SU-DHL-6 (cell line): Measurements from ENCODE around the gene CHD6.

Experiments used
- H2AFZ ChIP-seq: fragments of 200-600 bp; sonication (generic); 2 replicates; pipeline ENCODE4 v1.6.1; 2014; ENCODE audit warnings: low read depth, mild to moderate bottlenecking, moderate library complexity, mixed read lengths, antibody characterized with exemption, low read length; ENCODE audit not compliant: severe bottlenecking
- H3F3A ChIP-seq: fragments of 200-600 bp; shearing (Covaris generic); 2 replicates; pipeline ENCODE4 v1.6.0; 2016; ENCODE audit warnings: antibody characterized with exemption, mild to moderate bottlenecking; ENCODE audit not compliant: insufficient read depth
- H3K27ac ChIP-seq: fragments of 200-600 bp; sonication (generic); 2 replicates; pipeline ENCODE4 v1.5.1; 2016; ENCODE audit warnings: low read depth, mild to moderate bottlenecking, low read length, moderate library complexity, mixed read lengths
- H3K27me3 ChIP-seq: fragments of 200-600 bp; sonication (generic), shearing (Covaris generic); 2 replicates; pipeline ENCODE4 v1.6.0; 2014; ENCODE audit warnings: mild to moderate bottlenecking, low read length
- H3K36me3 ChIP-seq: fragments of 200-600 bp; sonication (generic); 2 replicates; pipeline ENCODE4 v1.6.1; 2014; ENCODE audit warnings: mild to moderate bottlenecking, low read length, mixed read lengths
- H3K4me2 ChIP-seq: fragments of 300-600, 200-600 bp; shearing (Covaris generic), sonication (generic); 2 replicates; pipeline ENCODE4 v1.6.0; 2014; ENCODE audit warnings: low read length, low read depth, mild to moderate bottlenecking; ENCODE audit not compliant: poor library complexity, severe bottlenecking
- H3K4me3 ChIP-seq: fragments of 200-600 bp; sonication (generic); 2 replicates; pipeline ENCODE4 v1.5.1; 2014; ENCODE audit warnings: antibody characterized with exemption, low read length, mild to moderate bottlenecking, mixed read lengths; ENCODE audit not compliant: insufficient read depth, poor library complexity, severe bottlenecking
- H3K79me2 ChIP-seq: fragments of 200-600 bp; sonication (generic); 2 replicates; pipeline ENCODE4 v1.6.1; 2014; ENCODE audit warnings: mild to moderate bottlenecking, low read length, moderate library complexity; ENCODE audit not compliant: insufficient read depth
- H3K9ac ChIP-seq: fragments of 200-600 bp; sonication (generic); 2 replicates; pipeline ENCODE4 v1.7.0; 2014; ENCODE audit warnings: mild to moderate bottlenecking, low read length
- H3K9me2 ChIP-seq: fragments of 200-600 bp; sonication (generic); replicated peaks from 2 replicates; pipeline ENCODE4 v1.6.1; 2014; ENCODE audit warnings: low read length; ENCODE audit not compliant: insufficient read depth
- H3K9me3 ChIP-seq: fragments of 200-600 bp; sonication (generic); 2 replicates; pipeline ENCODE4 v1.6.1; 2014; ENCODE audit warnings: low read length, mixed read lengths; ENCODE audit not compliant: insufficient read depth
- H4K20me1 ChIP-seq: fragments of 200-600 bp; sonication (generic); 2 replicates; pipeline ENCODE4 v1.6.1; 2014; ENCODE audit warnings: low read depth, mild to moderate bottlenecking, antibody characterized with exemption, low read length, moderate library complexity, mixed read lengths
- EZH2phosphoT487 ChIP-seq: fragments of 200-600 bp; sonication (generic), shearing (Covaris generic); conservative IDR thresholded peaks from 2 replicates; pipeline ENCODE4 v1.6.1; 2018; ENCODE audit warnings: mild to moderate bottlenecking, antibody characterized with exemption, low read length, moderate library complexity, mixed read lengths
- TF ChIP-seq, protein P1 (sequence below): fragments of 200-600 bp; sonication (generic); IDR thresholded peaks from one replicate; pipeline ENCODE4 v1.5.1; 2017; ENCODE audit warnings: antibody characterized with exemption, mild to moderate bottlenecking, low read length, moderate library complexity; ENCODE audit not compliant: insufficient read depth, poor library complexity, severe bottlenecking

Gene CHD6

DNA sequence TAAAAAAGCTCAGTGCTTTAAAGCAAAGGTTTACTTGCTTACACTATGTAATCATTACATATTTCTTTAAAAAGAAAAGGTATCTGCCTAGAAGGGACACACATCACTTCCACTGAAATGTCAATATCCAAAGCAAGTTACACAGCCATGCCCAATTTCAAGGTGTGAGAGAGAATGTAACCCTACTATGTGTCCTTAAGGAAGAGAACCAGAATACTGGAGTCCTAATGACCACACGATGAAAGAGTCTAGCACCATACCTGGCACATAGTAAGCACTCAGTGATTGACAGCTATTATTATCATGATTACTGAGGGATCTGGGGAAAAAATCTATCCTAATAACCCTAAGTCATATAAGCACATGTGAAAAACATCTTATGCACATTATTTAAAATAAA, 10.4 kb downstream of the CHD6 start:
- Histone ChIP-seq H3K4me2 (no peak overlapping the region), H3K4me3 (no peak overlapping the region), H3F3A (no peaks in the 10 kb centered on the region), H3K9me2 (no peaks in the 10 kb centered on the region), H3K9me3 (no peaks in the 10 kb centered on the region), H3K36me3 (no peaks in the 10 kb centered on the region), H2AFZ (no peak overlapping the region), H3K27ac (no peak overlapping the region), H3K27me3 (no peaks in the 10 kb centered on the region), H3K79me2 (peaks cover 62% of the 10 kb centered on the region), H3K9ac (no peak overlapping the region), H4K20me1 (peaks cover 34% of the 10 kb centered on the region)
- no peak for TF ChIP-seq EZH2phosphoT487
- TF ChIP-seq, protein P1, sequence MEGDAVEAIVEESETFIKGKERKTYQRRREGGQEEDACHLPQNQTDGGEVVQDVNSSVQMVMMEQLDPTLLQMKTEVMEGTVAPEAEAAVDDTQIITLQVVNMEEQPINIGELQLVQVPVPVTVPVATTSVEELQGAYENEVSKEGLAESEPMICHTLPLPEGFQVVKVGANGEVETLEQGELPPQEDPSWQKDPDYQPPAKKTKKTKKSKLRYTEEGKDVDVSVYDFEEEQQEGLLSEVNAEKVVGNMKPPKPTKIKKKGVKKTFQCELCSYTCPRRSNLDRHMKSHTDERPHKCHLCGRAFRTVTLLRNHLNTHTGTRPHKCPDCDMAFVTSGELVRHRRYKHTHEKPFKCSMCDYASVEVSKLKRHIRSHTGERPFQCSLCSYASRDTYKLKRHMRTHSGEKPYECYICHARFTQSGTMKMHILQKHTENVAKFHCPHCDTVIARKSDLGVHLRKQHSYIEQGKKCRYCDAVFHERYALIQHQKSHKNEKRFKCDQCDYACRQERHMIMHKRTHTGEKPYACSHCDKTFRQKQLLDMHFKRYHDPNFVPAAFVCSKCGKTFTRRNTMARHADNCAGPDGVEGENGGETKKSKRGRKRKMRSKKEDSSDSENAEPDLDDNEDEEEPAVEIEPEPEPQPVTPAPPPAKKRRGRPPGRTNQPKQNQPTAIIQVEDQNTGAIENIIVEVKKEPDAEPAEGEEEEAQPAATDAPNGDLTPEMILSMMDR, result no peak

DNA sequence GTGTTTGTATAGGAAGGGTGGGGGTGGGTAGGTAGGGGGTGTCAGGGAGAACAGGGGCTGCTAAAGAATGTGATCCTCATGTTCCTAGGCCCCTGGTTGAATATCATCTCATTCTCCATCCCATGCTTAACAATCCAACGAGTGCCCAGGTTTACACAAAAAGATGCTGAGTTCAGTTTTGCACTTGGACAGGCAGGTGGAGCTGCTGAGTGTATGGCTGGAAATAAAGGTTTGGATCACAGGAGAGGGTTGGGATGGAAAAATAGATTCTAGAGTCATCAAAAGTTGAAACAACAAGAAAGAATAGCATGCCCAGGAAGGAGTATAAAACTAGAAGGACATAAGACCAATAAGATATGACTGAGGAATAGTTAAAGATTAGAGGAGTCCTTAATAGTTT, 14.2 kb downstream of the CHD6 start:
- Histone ChIP-seq H3K9me3 (peaks cover 22% of the 10 kb centered on the region; the same call in 1 of the 2 replicates), H3K27me3 (no peaks in the 10 kb centered on the region), H3F3A (no peaks in the 10 kb centered on the region), H3K9ac (no peak overlapping the region), H3K79me2 (peaks cover 77% of the 10 kb centered on the region), H3K9me2 (no peaks in the 10 kb centered on the region), H4K20me1 (peaks cover 19% of the 10 kb centered on the region), H3K27ac (no peak overlapping the region), H2AFZ (no peak overlapping the region), H3K4me3 (no peak overlapping the region), H3K4me2 (no peak overlapping the region), H3K36me3 (no peaks in the 10 kb centered on the region)
- no peak for TF ChIP-seq EZH2phosphoT487
- TF ChIP-seq, protein P1, result no peak

DNA sequence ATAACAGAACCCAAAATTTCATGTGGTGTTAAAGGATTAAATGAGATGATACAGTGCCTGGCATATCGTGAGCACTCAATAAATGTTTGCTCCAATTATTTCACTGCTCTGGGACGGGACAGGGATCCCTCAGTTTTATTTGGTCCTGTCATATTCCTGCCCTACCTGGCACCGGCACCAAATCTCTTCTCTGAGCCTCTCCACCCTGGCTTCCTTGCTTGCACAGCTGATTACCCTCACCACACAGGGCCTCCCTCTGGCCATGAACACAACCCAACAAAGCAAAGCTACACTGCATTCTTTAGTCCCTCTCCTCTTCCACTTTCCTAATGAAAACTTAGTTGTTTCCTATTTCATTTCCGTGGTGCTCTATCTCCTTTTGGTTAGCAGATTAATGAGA, 16.4 kb downstream of the CHD6 start:
- Histone ChIP-seq H3K9me2 (no peaks in the 10 kb centered on the region), H3K9ac (no peak overlapping the region), H3K36me3 (no peaks in the 10 kb centered on the region), H2AFZ (no peak overlapping the region), H3K4me3 (no peak overlapping the region), H3K27ac (no peak overlapping the region), H3F3A (no peaks in the 10 kb centered on the region), H3K9me3 (peaks cover 28% of the 10 kb centered on the region; the same call in 1 of the 2 replicates), H3K79me2 (peaks cover 70% of the 10 kb centered on the region), H3K4me2 (no peak overlapping the region), H4K20me1 (no peaks in the 10 kb centered on the region), H3K27me3 (no peaks in the 10 kb centered on the region)
- TF ChIP-seq EZH2phosphoT487, result no peak
- TF ChIP-seq, protein P1, result no peak
